Upper lobe of right lung (tissue), 1 donor: ENCODE data around the gene CCL25. TPM values are rescaled to one million over a fixed set of nuclear protein-coding genes. Genes with fewer than 3 reads are reported as not detected.

ENCODE experiments used
- ATAC-seq: fragments of 200-7000 bp; cut with Tn5 transposase; one replicate; pipeline ENCODE4 v1.9.1; 2020; ENCODE audit warnings: mild to moderate bottlenecking, moderate library complexity
- DNase-seq: peaks from one replicate; pipeline ENCODE4 v3.0.0-alpha.2; 2020
- H3K27ac ChIP-seq: fragments of 200-600 bp; one replicate; pipeline ENCODE4 v1.8.0; 2022
- H3K27me3 ChIP-seq: fragments of 200-600 bp; one replicate; pipeline ENCODE4 v1.8.0; 2022; ENCODE audit warnings: mild to moderate bottlenecking
- H3K36me3 ChIP-seq: fragments of 200-600 bp; one replicate; pipeline ENCODE4 v1.8.0; 2022
- H3K4me1 ChIP-seq: fragments of 200-600 bp; one replicate; pipeline ENCODE4 v1.8.0; 2022
- H3K4me3 ChIP-seq: fragments of 200-600 bp; one replicate; pipeline ENCODE4 v1.8.0; 2022; ENCODE audit warnings: mild to moderate bottlenecking
- H3K9me3 ChIP-seq: fragments of 200-600 bp; one replicate; pipeline ENCODE4 v1.8.0; 2022
- CTCF ChIP-seq: fragments of 200-600 bp; IDR thresholded peaks from one replicate; pipeline ENCODE4 v1.8.0; 2022; ENCODE audit warnings: antibody characterized with exemption
- intact Hi-C: fragments of 100-400 bp; cut with DNase I; formaldehyde crosslinking; loops from one replicate; pipeline ENCODE4 v1.11.0; 2022
- total RNA-seq: library from RNA; stranded (reverse); fragmentation: NEBNext Ultra II Directional; extraction: Animal tissue kit (Norgen Biotek cat#: 25700); gene quantifications from one replicate; pipeline ENCODE4 v1.2.1, GENCODE V29; 2021
- donor health status: DM: no; HTN: yes; CAD: no; lungs with severe emphysema.

CCL25 gene
- total RNA-seq, 1 donor from 2014 or later = not detected

- no peaks in the 10 kb centered on the region for H3K36me3 ChIP-seq
- ATAC-seq (no peak), DNase-seq (no peak)
- TF ChIP-seq CTCF = no peak
- peaks cover 13% of the 10 kb centered on the region for H3K9me3 ChIP-seq
- no peak overlapping the region for H3K4me3 ChIP-seq
- H3K27ac ChIP-seq = no peak overlapping the region
- intact Hi-C loops = no loop called here
- H3K4me1 ChIP-seq = no peaks in the 10 kb centered on the region
- no peaks in the 10 kb centered on the region for H3K27me3 ChIP-seq
Observed at GRCh38 chr19:8064911-8065874, 12.6 kb downstream of the CCL25 start.

- Histone ChIP-seq H3K36me3 (no peaks in the 10 kb centered on the region), H3K4me3 (no peak overlapping the region), H3K4me1 (no peaks in the 10 kb centered on the region), H3K27ac (no peak overlapping the region), H3K27me3 (no peaks in the 10 kb centered on the region), H3K9me3 (peaks cover 13% of the 10 kb centered on the region)
- intact Hi-C loops = no loop called here
- DNase-seq = no peak
- ATAC-seq = peak; percentile 21
- no peak for TF ChIP-seq CTCF
Observed at GRCh38 chr19:8065875-8066261, 13.3 kb downstream of the CCL25 start.

GRCh38 chr19:8069096-8069973, 16.8 kb downstream of the CCL25 start:
- Histone ChIP-seq H3K36me3 (no peaks in the 10 kb centered on the region), H3K4me1 (no peaks in the 10 kb centered on the region), H3K27ac (no peak overlapping the region), H3K4me3 (no peak overlapping the region), H3K27me3 (no peaks in the 10 kb centered on the region), H3K9me3 (peaks cover 13% of the 10 kb centered on the region)
- DNase-seq (no peak), ATAC-seq (no peak)
- peak; percentile 46 for TF ChIP-seq CTCF
- intact Hi-C loops = no loop called here

- Histone ChIP-seq H3K36me3 (no peaks in the 10 kb centered on the region), H3K4me1 (no peaks in the 10 kb centered on the region), H3K27me3 (no peaks in the 10 kb centered on the region), H3K4me3 (no peak overlapping the region), H3K27ac (no peak overlapping the region), H3K9me3 (peaks cover 13% of the 10 kb centered on the region)
- DNase-seq = no peak
- intact Hi-C loops = no loop called here
- peak; percentile 5 for ATAC-seq
- TF ChIP-seq CTCF = no peak
Observed at GRCh38 chr19:8071912-8072311, 19.4 kb downstream of the CCL25 start.

GRCh38 chr19:8074501-8074900, 21.9 kb downstream of the CCL25 start:
- H3K9me3 ChIP-seq = peaks cover 4% of the 10 kb centered on the region
- intact Hi-C loops = no loop called here

More at GRCh38 chr19:8074501-8074900, 21.9 kb downstream of the CCL25 start:
- no peak for DNase-seq
- Histone ChIP-seq H3K4me3 (no peak overlapping the region), H3K36me3 (no peaks in the 10 kb centered on the region), H3K27ac (no peak overlapping the region), H3K27me3 (no peaks in the 10 kb centered on the region), H3K4me1 (no peaks in the 10 kb centered on the region)
- no peak for ATAC-seq
- no peak for TF ChIP-seq CTCF
